DMS79 treated with DMSO at 0.1 percent for 48 hours (cell line): Measurements from ENCODE around the gene CCNG1.
"Not testable (repeated sequence)": the region's sequence is repeated elsewhere in the genome, so short reads cannot be mapped to it uniquely, and the experiment has no call there.

Experiments
- DNase-seq: peaks from one replicate; lab custom pipeline; 2025; lab: John Stamatoyannopoulos, UW

CCNG1 gene

GRCh38 chr5:163444526-163444925 lies 7.1 kb downstream of the CCNG1 start:
- no peak for DNase-seq

DNA sequence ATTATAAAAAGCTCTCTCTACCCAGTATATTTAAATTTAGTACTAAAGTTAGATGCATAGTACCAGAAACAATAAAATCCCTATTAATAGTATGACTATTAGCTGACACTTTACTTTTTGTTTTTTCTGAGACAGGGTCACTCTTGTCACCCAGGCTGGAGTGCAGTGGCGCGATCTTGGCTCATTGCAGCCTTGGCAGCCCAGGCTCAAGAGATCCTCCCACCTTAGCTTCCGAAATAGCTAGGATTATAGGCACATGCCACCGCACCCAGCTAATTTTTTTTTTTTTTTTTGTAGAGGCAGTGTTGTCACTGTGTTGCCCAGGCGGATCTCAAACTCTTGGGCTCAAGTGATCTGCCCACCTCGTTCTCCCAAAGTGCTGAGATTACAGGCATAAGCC lies 8.0 kb downstream of the CCNG1 start:
- DNase-seq = no peak

GRCh38 chr5:163447191-163447590 lies 9.8 kb downstream of the CCNG1 start:
- no peak for DNase-seq

DNA sequence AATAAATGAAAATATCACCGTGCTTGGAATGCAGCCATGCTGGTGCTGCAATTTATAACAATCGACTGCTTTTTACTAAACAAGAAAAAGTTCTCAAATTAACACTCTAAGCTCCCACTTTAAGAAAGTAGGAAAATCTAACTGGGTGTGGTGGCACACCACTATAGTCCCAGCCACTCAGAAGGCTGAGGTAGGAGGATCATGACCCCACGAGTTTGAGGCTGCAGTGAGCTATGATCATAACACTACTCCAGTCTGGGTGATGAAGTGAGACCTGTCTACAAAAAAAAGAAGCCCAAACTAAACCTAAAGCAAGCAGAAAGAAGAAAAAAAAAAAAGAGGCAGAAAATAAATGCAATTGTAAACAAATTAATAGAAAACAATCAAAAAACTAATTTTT lies 10.5 kb downstream of the CCNG1 start:
- DNase-seq = no peak

DNA sequence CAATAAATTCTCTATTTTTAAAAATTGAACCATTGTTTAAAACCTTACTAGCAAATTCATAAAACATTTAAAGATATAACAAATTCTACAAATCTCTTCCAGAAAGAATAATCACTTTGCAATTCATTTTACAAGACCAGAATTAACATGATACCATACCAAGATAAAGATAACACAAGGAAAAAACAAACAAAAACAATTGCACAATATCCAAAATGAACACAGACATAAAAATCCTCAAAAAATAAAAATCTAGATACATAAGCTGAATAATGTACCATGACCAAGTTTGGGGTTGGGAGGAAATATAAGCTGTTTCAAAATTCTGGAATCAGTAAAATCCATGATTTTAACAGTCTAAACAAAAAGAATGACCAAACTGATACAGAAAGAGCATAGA lies 11.1 kb downstream of the CCNG1 start:
- no peak for DNase-seq

GRCh38 chr5:163451489-163451888 lies 14.1 kb downstream of the CCNG1 start:
- no peak for DNase-seq

DNA sequence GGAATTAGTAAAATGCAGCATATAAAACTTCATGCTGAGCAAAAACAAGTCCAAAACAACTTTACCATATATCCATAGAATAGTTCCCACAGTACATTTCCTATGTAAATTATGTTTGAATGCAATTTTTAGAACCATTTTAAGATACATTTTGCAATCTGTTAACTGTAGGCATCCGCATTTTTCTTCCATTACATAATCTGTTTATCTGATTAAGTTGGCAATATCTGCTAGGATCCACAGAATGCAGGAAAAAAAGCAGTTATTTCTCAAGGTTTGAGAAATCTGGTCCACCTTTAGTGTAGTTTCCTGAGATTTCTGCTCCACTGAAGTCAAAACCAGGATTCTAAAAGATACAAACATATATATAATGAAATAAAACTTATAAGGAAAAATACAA lies 16.3 kb downstream of the CCNG1 start:
- no peak for DNase-seq

GRCh38 chr5:163455406-163455805 lies 18.0 kb downstream of the CCNG1 start:
- not testable (repeated sequence) for DNase-seq

DNA sequence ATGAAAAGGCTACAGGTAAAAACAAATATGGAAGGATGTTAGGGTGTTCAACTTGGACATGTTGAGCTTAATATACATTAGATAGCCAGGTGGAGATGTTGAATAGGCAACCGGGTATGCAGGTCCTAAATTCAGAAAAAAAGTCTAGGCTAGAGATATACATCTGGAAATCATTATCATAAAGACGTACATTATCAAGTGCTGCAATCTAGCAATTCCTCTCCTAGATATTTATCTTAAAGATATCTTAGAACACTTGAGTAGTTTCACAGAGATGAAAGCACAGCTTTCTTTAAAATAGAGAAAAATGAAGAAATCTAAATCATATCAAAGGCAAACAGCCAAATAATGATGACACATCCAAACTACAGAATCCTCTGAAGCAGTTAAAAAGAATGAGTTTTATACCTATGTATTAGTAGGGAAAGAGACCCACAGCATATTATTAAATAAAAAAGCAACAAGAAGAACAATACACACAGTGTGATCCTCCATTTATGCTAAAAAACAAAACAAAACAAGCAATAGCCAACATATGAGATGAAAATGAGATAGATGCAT lies 18.7 kb downstream of the CCNG1 start:
- DNase-seq = no peak

DNA sequence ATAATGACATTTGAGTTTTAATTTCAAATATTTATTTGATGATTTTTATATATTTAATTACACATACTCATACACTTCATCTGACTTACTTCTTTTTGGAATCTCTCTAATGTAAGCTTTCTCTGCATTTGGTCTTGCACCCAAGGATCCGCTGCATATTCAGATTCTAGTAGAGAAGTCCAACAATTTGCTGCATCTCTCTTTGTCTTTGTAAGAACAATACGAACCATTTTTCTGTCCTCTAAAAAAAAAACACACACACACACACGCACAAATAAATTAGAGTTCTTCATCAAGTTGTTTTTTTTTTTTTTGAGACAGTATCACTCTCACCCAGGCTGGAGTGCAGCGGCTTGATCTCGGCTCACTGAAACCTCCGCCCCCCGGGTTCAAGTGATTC lies 19.4 kb downstream of the CCNG1 start:
- no peak for DNase-seq

GRCh38 chr5:163458778-163459385 lies 21.5 kb downstream of the CCNG1 start:
- no peak for DNase-seq

- DNase-seq = peak; percentile 33
Observed at GRCh38 chr5:163459462-163459818, 22.0 kb downstream of the CCNG1 start.

DNA sequence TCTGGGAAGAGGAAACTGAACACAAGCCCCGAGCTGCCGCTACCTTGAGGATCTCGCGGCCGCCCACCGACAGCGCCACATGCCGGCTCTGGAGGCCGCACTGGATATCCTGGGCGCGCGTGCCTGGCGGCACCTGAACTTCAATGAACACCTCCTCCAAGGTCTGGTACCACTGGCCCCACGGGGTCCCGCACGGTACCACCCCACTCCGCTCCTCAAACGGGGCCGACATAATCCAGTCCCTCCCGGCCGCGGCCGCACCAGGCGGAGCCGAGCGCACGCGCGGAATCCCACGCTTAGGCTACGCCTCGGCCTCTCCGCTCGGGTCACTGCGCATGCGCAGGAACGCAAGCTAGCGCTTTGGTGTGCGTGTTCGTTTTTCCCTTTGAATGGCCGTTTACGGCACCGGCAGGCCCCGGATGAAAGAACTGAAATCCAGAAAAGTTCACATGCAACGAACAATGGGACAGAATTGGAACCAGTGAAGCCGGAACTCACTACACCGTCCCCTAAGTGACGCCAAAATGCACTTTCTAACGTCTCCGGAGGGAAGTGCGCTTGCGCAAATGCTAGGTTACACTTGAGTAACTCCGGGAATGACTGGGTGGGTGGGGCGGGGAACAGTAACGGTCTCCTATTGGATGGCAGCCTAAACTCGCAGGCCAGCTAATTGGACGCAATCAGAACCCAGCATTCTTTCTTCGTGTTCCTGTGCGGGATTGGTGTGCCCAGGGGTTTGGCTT lies 22.6 kb downstream of the CCNG1 start, which contains the start of gene NUDCD2:
Gene NUDCD2, minus strand, starts transcription at position 284 of the 743 bp plus-strand sequence. Its CDS starts 52 bp downstream, at position 232.
- DNase-seq = peak; percentile 72

DNA sequence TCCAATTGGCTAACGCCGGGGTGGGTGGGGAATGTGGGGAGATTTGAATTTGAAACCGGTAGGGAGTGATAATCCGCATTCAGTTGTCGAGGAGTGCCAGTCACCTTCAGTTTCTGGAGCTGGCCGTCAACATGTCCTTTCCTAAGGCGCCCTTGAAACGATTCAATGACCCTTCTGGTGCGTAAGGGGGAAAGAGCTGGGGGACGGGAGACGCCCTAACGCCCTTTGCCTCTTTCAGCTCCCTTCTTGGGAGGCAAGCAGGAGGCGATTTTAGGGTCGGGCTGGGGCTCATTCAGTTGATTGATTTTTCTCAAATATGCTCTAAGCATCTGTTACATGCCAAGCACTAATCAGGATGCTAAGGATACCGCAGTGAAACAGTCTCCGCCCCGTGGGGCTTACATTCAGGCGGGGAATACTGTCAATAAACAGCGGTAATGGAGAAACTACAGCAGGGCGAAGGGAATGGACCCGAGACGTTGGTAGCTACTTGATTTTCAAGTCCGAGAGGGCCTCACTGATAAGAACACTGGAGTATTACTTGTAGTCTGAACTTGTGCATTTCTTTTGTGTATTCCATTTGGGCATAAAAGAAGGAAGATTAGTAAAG lies 23.3 kb downstream of the CCNG1 start, which contains the start of gene HMMR:
Gene HMMR, plus strand, starts transcription at position 71 of the 610 bp plus-strand sequence. Its CDS starts 61 bp downstream, at position 132.
- peak; percentile 25 for DNase-seq

- DNase-seq = no peak
Observed at GRCh38 chr5:163463063-163463435, 25.7 kb downstream of the CCNG1 start.

DNA sequence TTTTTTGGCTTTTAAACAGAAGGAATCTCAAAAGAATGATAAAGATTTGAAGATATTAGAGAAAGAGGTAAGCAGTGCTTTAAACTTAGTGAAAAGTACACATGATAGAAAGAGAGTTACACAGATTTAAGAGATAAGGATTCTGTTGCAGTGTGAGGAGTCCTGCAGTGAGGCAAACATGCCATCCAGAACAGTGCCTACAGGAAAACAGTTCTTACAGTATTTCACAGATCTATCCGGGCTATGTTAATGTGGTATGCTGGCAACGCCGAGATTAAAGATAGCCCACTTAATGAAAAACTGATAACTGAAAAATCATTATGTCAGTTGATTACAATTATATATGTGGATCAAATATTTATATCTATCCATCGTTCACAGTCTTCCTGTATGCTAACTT lies 30.3 kb downstream of the CCNG1 start:
- no peak for DNase-seq

DNA sequence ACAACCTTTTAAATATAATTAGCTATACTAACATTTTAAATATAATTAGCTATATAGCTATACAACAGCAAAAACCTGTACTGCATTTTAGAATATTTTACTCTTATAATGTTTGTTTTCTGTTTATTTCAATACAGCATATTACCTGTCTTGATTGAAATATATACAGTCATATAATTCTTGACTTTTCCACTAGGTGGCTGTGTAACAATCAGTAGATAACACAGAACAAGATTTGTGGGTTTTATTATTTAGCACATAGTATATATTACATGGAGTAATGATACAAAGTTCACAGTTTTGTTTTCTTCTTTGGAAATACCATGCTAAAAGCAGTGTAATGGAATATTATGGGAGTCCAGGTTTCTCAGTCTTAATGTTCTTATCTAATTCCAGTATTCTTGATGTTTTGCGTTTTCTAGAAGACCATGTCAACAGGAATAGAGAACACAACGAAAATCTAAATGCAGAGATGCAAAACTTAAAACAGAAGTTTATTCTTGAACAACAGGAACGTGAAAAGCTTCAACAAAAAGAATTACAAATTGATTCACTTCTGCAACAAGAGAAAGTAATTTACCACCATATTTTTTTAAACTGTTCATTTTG lies 36.3 kb downstream of the CCNG1 start:
- no peak for DNase-seq

GRCh38 chr5:163475411-163475810 lies 38.0 kb downstream of the CCNG1 start:
- no peak for DNase-seq

DNA sequence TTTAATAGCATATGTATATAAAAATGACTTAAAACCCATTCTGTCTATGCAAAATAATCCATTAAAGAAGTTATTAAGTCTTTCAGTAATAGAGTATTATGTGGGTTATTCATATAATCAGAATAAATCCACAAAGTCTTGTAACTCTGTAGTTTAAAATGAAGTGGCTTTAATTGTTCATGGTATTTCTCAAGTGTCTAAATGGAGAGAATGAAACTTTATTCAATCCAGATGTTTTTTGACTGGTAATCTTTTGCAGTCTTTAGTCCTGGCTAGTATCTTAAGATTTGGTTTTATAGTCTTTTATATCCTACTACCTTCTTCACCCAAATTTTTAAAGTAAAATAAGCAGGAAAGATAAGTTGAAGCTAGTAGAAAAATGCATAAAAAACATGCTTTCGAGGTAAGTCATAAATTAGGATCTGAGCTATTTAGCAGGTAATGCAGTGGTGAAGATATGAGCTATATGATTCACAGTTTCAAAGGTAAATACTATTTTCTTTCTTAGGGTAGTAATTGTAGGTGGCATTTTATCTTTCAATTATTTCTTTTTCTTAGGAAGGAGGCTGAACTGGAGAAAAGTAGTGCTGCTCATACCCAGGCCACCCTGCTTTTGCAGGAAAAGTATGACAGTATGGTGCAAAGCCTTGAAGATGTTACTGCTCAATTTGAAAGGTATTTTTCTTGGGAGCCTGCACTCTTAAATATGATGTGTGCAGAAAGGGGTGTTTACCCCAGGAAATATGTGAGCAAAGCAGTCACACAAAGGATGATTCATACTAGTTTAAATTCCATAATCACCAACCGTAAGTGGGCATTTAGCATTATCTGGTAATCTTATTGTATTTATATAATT lies 41.0 kb downstream of the CCNG1 start:
- DNase-seq = no peak

- no peak for DNase-seq
Observed at GRCh38 chr5:163478982-163479271, 41.5 kb downstream of the CCNG1 start.

GRCh38 chr5:163489055-163489744 lies 51.8 kb downstream of the CCNG1 start:
- no peak for DNase-seq
